Measurements from ENCODE around the gene FAM227A.
"Not testable (repeated sequence)": the region's sequence is repeated elsewhere in the genome, so short reads cannot be mapped to it uniquely, and the experiment has no call there.

FAM227A gene

DNA sequence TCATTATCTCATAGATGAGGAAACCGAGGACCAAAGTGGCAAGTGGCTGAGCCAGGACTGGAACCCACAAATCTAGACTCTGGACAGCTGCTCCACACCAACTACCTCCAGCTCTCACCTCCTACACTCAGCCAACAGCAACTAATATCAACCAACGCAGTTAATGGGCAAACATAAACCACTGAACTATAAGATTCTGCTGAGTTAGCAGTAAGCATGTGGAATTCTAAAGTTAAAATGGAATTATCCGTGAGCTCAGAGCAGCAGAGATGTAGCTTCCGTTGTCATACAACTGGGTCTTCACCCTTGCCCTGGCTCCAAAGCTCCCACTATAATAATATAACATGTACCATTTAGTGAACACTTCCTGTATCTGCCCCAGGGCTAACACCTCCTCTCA, 27.1 kb downstream of the FAM227A start:
- H3K27me3 ChIP-seq (ENCODE audit: control insufficient read depth, insufficient read depth, low read length), result no peaks in the 10 kb centered on the region
- H3K9ac ChIP-seq (ENCODE audit: low read length), result no peak overlapping the region

GRCh38 chr22:38628444-38628843, 27.7 kb downstream of the FAM227A start:
- H3K9me3 ChIP-seq (ENCODE audit: control insufficient read depth, insufficient read depth, low read depth, low read length), result no peaks in the 10 kb centered on the region
- H3K27me3 ChIP-seq (ENCODE audit: control insufficient read depth, insufficient read depth, low read length), result no peaks in the 10 kb centered on the region
- no peaks in the 10 kb centered on the region for H3K4me1 ChIP-seq (ENCODE audit: control insufficient read depth, insufficient read depth, low read length)
- H3K4me3 ChIP-seq (ENCODE audit: low read depth, low read length), result no peak overlapping the region
- H3K36me3 ChIP-seq (ENCODE audit: control insufficient read depth, insufficient read depth, low read length), result peaks cover 6% of the 10 kb centered on the region; the same call in 1 of the 2 replicates
- H3K27ac ChIP-seq (ENCODE audit: low read depth, low read length), result no peak overlapping the region
- H3K9ac ChIP-seq (ENCODE audit: low read length), result no peak overlapping the region

More for the DNA sequence above, 27.1 kb downstream of the FAM227A start:
- Histone ChIP-seq H3K9me3 (ENCODE audit: control insufficient read depth, insufficient read depth, low read depth, low read length) (no peaks in the 10 kb centered on the region), H3K4me3 (ENCODE audit: low read depth, low read length) (no peak overlapping the region), H3K4me1 (ENCODE audit: control insufficient read depth, insufficient read depth, low read length) (no peaks in the 10 kb centered on the region), H3K27ac (ENCODE audit: low read depth, low read length) (no peak overlapping the region), H3K36me3 (ENCODE audit: control insufficient read depth, insufficient read depth, low read length) (peaks cover 6% of the 10 kb centered on the region; the same call in 1 of the 2 replicates)

- Histone ChIP-seq H3K27ac (ENCODE audit: low read depth, low read length) (no peak overlapping the region), H3K9ac (ENCODE audit: low read length) (no peak overlapping the region), H3K4me3 (ENCODE audit: low read depth, low read length) (no peak overlapping the region), H3K4me1 (ENCODE audit: control insufficient read depth, insufficient read depth, low read length) (no peaks in the 10 kb centered on the region), H3K27me3 (ENCODE audit: control insufficient read depth, insufficient read depth, low read length) (no peaks in the 10 kb centered on the region), H3K9me3 (ENCODE audit: control insufficient read depth, insufficient read depth, low read depth, low read length) (peaks cover 6% of the 10 kb centered on the region; the same call in 1 of the 2 replicates), H3K36me3 (ENCODE audit: control insufficient read depth, insufficient read depth, low read length) (peaks cover 7% of the 10 kb centered on the region; the same call in 1 of the 2 replicates)
Observed at GRCh38 chr22:38623351-38623750, 32.8 kb downstream of the FAM227A start.

DNA sequence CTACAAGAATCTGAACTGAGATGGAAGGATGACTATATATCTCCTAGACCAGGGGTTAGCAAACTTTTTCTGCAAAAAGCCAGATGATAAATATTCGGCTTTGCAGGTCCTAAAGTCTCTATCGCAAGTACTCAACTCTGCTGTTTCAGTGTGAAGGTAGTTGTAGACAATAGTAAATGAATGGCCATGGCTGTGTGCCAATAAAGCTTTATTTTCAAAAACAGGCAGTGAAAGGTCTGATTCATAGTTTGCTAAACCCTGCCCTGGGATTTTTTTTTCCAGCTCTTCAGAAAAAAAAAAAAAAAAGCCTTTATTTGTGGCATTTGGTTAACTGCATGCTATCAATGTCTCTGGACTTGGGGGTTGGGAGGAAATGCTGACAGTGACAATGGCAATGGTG, 37.5 kb downstream of the FAM227A start:
- H3K27ac ChIP-seq (ENCODE audit: low read depth, low read length), result no peak overlapping the region
- no peak overlapping the region for H3K4me3 ChIP-seq (ENCODE audit: low read depth, low read length)
- no peak overlapping the region for H3K9ac ChIP-seq (ENCODE audit: low read length)
- H3K4me1 ChIP-seq (ENCODE audit: control insufficient read depth, insufficient read depth, low read length), result no peaks in the 10 kb centered on the region
- H3K9me3 ChIP-seq (ENCODE audit: control insufficient read depth, insufficient read depth, low read depth, low read length), result peaks cover 14% of the 10 kb centered on the region; the same call in 1 of the 2 replicates
- H3K36me3 ChIP-seq (ENCODE audit: control insufficient read depth, insufficient read depth, low read length), result peaks cover 25% of the 10 kb centered on the region
- H3K27me3 ChIP-seq (ENCODE audit: control insufficient read depth, insufficient read depth, low read length), result no peaks in the 10 kb centered on the region

GRCh38 chr22:38618258-38618657, 37.9 kb downstream of the FAM227A start:
- Histone ChIP-seq H3K27me3 (ENCODE audit: control insufficient read depth, insufficient read depth, low read length) (no peaks in the 10 kb centered on the region), H3K27ac (ENCODE audit: low read depth, low read length) (no peak overlapping the region), H3K36me3 (ENCODE audit: control insufficient read depth, insufficient read depth, low read length) (peaks cover 25% of the 10 kb centered on the region), H3K4me1 (ENCODE audit: control insufficient read depth, insufficient read depth, low read length) (no peaks in the 10 kb centered on the region), H3K9me3 (ENCODE audit: control insufficient read depth, insufficient read depth, low read depth, low read length) (peaks cover 14% of the 10 kb centered on the region; the same call in 1 of the 2 replicates), H3K4me3 (ENCODE audit: low read depth, low read length) (no peak overlapping the region), H3K9ac (ENCODE audit: low read length) (no peak overlapping the region)

DNA sequence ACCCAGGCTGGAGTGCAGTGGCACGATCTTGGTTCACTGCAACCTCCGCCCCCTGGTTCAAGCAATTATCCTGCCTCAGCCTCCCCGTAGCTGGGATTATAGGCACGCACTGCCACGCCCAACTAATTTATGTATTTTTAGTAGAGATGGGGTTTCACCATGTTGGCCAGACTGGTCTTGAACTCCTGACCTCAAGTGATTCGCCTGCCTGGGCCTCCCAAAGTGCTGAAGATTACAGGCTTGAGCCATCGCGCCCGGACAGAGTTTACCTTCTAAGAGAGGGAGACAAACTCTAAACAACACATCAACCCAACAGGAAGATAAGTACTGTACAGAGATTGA, 41.2 kb downstream of the FAM227A start:
- H3K27ac ChIP-seq (ENCODE audit: low read depth, low read length); H3K4me3 ChIP-seq (ENCODE audit: low read depth, low read length); H3K27me3 ChIP-seq (ENCODE audit: control insufficient read depth, insufficient read depth, low read length); H3K4me1 ChIP-seq (ENCODE audit: control insufficient read depth, insufficient read depth, low read length); H3K9ac ChIP-seq (ENCODE audit: low read length): not testable (repeated sequence)
- peaks cover 24% of the 10 kb centered on the region for H3K36me3 ChIP-seq (ENCODE audit: control insufficient read depth, insufficient read depth, low read length)
- H3K9me3 ChIP-seq (ENCODE audit: control insufficient read depth, insufficient read depth, low read depth, low read length), result peaks cover 14% of the 10 kb centered on the region; the same call in 1 of the 2 replicates

- no peak overlapping the region for H3K9ac ChIP-seq (ENCODE audit: low read length)
- H3K27ac ChIP-seq (ENCODE audit: low read depth, low read length), result no peak overlapping the region
- no peak overlapping the region for H3K4me3 ChIP-seq (ENCODE audit: low read depth, low read length)
- H3K9me3 ChIP-seq (ENCODE audit: control insufficient read depth, insufficient read depth, low read depth, low read length), result peaks cover 14% of the 10 kb centered on the region; the same call in 1 of the 2 replicates
- H3K4me1 ChIP-seq (ENCODE audit: control insufficient read depth, insufficient read depth, low read length), result no peaks in the 10 kb centered on the region
- H3K36me3 ChIP-seq (ENCODE audit: control insufficient read depth, insufficient read depth, low read length), result peaks cover 18% of the 10 kb centered on the region
- no peaks in the 10 kb centered on the region for H3K27me3 ChIP-seq (ENCODE audit: control insufficient read depth, insufficient read depth, low read length)
Observed at GRCh38 chr22:38614332-38615063, 41.7 kb downstream of the FAM227A start.

DNA sequence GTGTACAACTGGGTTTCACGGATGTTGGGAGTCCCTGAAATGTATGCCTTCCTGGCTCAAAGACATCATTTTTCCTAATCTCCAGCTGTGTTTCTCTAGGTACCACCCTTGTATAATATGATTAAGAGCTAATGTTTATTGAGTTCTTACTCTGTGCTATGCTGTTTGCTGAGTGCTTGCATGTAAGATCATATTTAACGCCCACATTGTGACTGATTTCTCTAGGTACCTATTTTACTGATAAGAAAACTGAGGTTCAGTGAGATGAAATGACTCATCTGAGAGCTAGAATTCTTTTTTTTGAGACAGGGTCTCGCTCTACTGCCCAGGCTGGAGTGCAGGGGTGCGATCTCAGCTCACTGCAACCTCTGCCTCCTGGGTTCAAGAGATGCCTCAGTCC, 42.6 kb downstream of the FAM227A start:
- H3K4me1 ChIP-seq (ENCODE audit: control insufficient read depth, insufficient read depth, low read length), result no peaks in the 10 kb centered on the region
- peaks cover 9% of the 10 kb centered on the region; the same call in 1 of the 2 replicates for H3K9me3 ChIP-seq (ENCODE audit: control insufficient read depth, insufficient read depth, low read depth, low read length)
- no peak overlapping the region for H3K9ac ChIP-seq (ENCODE audit: low read length)
- no peaks in the 10 kb centered on the region for H3K27me3 ChIP-seq (ENCODE audit: control insufficient read depth, insufficient read depth, low read length)
- no peak overlapping the region for H3K4me3 ChIP-seq (ENCODE audit: low read depth, low read length)
- H3K36me3 ChIP-seq (ENCODE audit: control insufficient read depth, insufficient read depth, low read length), result peaks cover 18% of the 10 kb centered on the region
- no peak overlapping the region for H3K27ac ChIP-seq (ENCODE audit: low read depth, low read length)

DNA sequence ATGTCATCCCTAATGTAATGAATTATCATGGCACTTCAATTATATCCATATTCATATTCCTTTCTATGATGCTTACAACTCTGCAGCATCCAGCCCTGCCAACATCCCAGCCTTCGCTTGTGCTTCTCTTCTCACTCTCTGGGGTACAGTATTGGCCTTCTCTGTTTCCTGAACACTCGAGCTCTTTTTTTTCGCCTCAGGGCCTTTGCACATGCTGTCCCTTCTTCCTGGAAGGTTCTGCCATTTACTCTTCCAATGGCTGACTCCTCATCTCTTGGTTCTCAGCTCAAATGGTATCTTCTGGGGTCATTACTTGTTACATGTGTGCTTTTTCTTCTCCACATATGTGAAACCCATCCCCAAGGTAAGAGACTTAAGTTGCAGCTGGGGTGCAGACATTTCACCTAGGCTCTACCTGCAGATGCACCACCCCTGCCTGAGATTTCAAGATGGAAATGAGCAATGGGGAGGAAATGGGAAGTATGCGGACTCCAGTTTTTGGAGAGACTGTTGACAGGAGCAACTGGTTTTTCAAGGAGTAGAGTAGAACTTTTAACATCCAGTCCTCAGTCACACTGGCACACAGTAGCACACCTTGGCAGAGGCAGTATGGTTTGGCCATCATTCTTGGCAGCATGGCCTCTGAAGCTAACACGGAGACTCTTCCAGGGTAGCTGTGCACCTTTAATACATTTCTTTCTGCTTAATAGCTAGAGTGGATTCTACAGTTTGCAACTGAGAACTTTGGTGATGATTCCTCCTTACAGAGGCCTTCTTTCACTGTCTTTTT, 43.8 kb downstream of the FAM227A start:
- Histone ChIP-seq H3K9me3 (ENCODE audit: control insufficient read depth, insufficient read depth, low read depth, low read length) (no peaks in the 10 kb centered on the region), H3K36me3 (ENCODE audit: control insufficient read depth, insufficient read depth, low read length) (peaks cover 8% of the 10 kb centered on the region), H3K4me3 (ENCODE audit: low read depth, low read length) (no peak overlapping the region), H3K9ac (ENCODE audit: low read length) (no peak overlapping the region), H3K27ac (ENCODE audit: low read depth, low read length) (no peak overlapping the region), H3K4me1 (ENCODE audit: control insufficient read depth, insufficient read depth, low read length) (no peaks in the 10 kb centered on the region), H3K27me3 (ENCODE audit: control insufficient read depth, insufficient read depth, low read length) (no peaks in the 10 kb centered on the region)

GRCh38 chr22:38611559-38611958, 44.6 kb downstream of the FAM227A start:
- Histone ChIP-seq H3K36me3 (ENCODE audit: control insufficient read depth, insufficient read depth, low read length) (0 out of 2 replicates have a peak, but pooled peaks cover 4% of the 10 kb centered on the region), H3K4me1 (ENCODE audit: control insufficient read depth, insufficient read depth, low read length) (no peaks in the 10 kb centered on the region), H3K9me3 (ENCODE audit: control insufficient read depth, insufficient read depth, low read depth, low read length) (no peaks in the 10 kb centered on the region), H3K4me3 (ENCODE audit: low read depth, low read length) (no peak overlapping the region), H3K27ac (ENCODE audit: low read depth, low read length) (no peak overlapping the region), H3K27me3 (ENCODE audit: control insufficient read depth, insufficient read depth, low read length) (no peaks in the 10 kb centered on the region), H3K9ac (ENCODE audit: low read length) (no peak overlapping the region)

GRCh38 chr22:38610234-38610633, 46.0 kb downstream of the FAM227A start:
- Histone ChIP-seq H3K4me1 (ENCODE audit: control insufficient read depth, insufficient read depth, low read length) (no peaks in the 10 kb centered on the region), H3K9me3 (ENCODE audit: control insufficient read depth, insufficient read depth, low read depth, low read length) (no peaks in the 10 kb centered on the region), H3K9ac (ENCODE audit: low read length) (no peak overlapping the region), H3K36me3 (ENCODE audit: control insufficient read depth, insufficient read depth, low read length) (0 out of 2 replicates have a peak, but pooled peaks cover under 1% of the 10 kb centered on the region), H3K4me3 (ENCODE audit: low read depth, low read length) (no peak overlapping the region), H3K27me3 (ENCODE audit: control insufficient read depth, insufficient read depth, low read length) (no peaks in the 10 kb centered on the region), H3K27ac (ENCODE audit: low read depth, low read length) (no peak overlapping the region)
